ACC112 (cell line): ENCODE data around the gene LIN37.

Source experiments
- H2AFZ ChIP-seq: fragments of 200-600 bp; sonication (generic); one replicate; pipeline ENCODE4 v1.6.0; 2017; ENCODE audit warnings: antibody characterized with exemption, low read length; ENCODE audit not compliant: unreplicated experiment
- H3K27ac ChIP-seq: fragments of 200-600 bp; sonication (generic); 2 replicates; pipeline ENCODE4 v1.5.1; 2014; ENCODE audit warnings: low read depth, mild to moderate bottlenecking, antibody characterized with exemption, low read length, moderate library complexity
- H3K27me3 ChIP-seq: fragments of 200-600 bp; sonication (generic); 2 replicates; pipeline ENCODE4 v1.6.1; 2014; ENCODE audit warnings: mild to moderate bottlenecking, antibody characterized with exemption, low read length, moderate library complexity, mixed read lengths; ENCODE audit not compliant: insufficient read depth
- H3K36me3 ChIP-seq: fragments of 200-600 bp; sonication (generic); 2 replicates; pipeline ENCODE4 v1.6.1; 2016; ENCODE audit warnings: mild to moderate bottlenecking, antibody characterized with exemption, low read length, moderate library complexity, mixed read lengths; ENCODE audit not compliant: insufficient read depth
- H3K4me1 ChIP-seq: fragments of 200-600 bp; sonication (generic); one replicate; pipeline ENCODE4 v1.6.1; 2016; ENCODE audit warnings: low read length, mixed read lengths; ENCODE audit not compliant: insufficient read depth, unreplicated experiment, control insufficient read depth
- H3K4me3 ChIP-seq: fragments of 200-600 bp; sonication (generic); 2 replicates; pipeline ENCODE4 v1.5.1; 2014; ENCODE audit warnings: mild to moderate bottlenecking, low read depth, low read length
- H3K79me2 ChIP-seq: fragments of 200-600 bp; sonication (generic); one replicate; pipeline ENCODE4 v1.6.0; 2016; ENCODE audit warnings: low read length; ENCODE audit not compliant: control insufficient read depth, unreplicated experiment, insufficient read depth

Gene LIN37, protein sequence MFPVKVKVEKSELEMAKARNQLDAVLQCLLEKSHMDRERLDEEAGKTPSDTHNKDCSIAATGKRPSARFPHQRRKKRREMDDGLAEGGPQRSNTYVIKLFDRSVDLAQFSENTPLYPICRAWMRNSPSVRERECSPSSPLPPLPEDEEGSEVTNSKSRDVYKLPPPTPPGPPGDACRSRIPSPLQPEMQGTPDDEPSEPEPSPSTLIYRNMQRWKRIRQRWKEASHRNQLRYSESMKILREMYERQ

DNA sequence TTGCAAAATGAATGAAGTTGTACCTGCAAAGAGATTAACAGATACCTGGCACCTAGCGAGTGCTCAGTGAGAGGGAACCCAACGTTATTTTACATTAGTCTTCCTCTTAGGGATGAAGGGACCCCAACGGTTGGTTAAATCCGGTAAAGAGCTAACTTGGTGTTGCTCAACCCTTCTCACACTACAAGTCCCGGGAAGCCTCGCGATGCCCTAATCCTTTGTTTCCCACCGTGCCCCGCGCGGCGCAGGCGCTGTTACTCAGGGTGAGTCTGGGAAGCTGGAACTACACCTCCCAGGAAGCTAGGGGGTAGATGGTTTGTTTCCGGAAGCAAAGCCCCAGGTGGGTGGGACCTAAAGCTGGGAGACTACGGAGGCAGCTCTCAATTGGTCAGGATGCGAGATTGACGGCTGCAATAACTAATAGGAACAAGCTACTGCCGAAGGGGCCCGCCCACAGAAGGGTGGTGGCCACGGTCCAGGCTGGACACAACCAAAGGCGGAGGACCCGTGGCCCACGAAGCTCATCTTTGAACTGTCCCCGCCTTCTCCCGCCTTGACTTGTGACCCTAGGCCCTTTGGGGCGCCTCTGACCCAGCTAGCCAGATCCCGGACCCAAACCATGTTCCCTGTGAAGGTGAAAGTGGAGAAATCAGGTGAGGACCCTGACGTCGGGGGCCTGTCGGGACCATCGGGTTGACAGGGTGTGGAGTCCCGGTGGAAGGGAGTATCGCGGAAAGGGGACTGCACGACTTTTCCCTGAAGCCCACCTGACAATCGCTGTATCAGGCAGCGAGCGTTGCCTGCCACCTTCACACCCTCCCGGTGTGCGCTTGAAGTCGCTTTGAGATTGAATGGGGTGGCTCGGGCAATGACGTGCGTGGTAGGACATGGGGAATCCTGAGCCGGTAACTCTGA, at the start of gene LIN37:
TSS of gene LIN37 (plus strand) at position 471 of the 915 bp plus-strand sequence. CDS start at position 620, 149 bp downstream.
- Histone ChIP-seq H3K4me1 (peaks cover 10% of the 10 kb centered on the region), H3K27me3 (no peaks in the 10 kb centered on the region), H2AFZ (peak within 1 kb of the TSS; percentile 88), H3K36me3 (no peaks in the 10 kb centered on the region), H3K27ac (no peak within 1 kb of the TSS), H3K79me2 (peaks cover 18% of the 10 kb centered on the region), H3K4me3 (peak within 1 kb of the TSS; percentile 91)

DNA sequence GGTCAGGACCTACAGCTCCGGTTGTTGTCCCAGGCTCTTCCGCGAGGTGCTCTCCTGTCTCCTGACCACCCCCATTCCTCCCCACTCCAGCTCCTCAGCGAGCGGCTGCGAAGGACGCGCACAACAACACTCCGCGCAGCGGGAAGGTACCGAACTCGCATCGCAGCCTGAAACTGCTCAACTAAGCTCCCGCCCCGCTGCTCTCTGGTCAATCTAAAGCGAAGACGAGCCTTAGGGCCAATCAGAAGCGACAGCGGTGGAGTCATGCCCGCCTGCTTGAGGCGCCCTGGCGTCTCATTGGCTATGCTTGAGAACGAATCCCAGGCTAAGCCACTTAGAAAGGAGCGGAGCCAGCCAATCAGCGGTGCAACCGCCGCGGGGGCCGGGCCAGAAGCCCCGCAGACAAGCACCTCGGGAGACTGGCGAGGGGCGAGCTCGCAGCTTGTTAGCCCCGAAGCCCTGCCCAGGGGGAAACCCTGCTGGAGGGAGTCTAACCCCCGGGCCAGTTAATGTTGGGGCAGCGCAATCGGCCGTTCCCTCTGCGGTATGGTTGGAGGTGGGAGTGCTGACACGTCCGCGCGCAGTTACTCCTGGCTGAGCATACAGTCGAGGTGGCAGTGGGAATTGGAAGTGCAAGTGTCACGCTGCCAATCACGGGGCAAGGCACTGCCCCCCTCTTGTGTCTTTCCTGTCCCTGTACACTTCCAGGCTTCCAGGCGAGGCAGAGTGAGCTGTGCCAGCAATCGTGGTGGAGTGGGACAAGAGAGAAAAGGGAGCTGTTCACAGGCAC, 46.0 kb upstream of the LIN37 start:
- Histone ChIP-seq H2AFZ (peak overlapping the region; percentile 91), H3K27ac (no peak overlapping the region)

DNA sequence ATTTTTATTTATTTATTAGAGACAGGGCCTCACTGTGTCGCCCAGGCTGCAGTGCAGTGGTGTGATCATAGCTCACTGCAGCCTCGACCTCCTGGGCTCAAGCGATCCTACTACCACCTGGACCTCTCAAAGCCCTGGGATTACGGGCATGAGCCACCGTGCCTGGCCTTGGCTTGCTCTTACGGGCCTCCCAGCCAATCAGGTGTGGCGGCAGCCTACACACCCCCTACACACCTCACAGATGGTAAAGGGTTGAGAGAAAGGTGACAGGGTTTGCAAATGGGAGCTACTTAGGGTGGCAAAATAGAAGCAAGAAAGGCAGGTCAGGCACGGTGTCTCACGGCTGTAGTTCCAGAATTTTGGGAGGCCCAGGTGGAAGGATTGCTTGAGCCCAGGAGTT, 45.0 kb upstream of the LIN37 start:
- no peak overlapping the region for H3K4me3 ChIP-seq

More for the DNA sequence above, 46.0 kb upstream of the LIN37 start:
- Histone ChIP-seq H3K4me1 (no peaks in the 10 kb centered on the region), H3K4me3 (peak overlapping the region; percentile 74), H3K27me3 (no peaks in the 10 kb centered on the region), H3K79me2 (no peaks in the 10 kb centered on the region), H3K36me3 (no peaks in the 10 kb centered on the region)

DNA sequence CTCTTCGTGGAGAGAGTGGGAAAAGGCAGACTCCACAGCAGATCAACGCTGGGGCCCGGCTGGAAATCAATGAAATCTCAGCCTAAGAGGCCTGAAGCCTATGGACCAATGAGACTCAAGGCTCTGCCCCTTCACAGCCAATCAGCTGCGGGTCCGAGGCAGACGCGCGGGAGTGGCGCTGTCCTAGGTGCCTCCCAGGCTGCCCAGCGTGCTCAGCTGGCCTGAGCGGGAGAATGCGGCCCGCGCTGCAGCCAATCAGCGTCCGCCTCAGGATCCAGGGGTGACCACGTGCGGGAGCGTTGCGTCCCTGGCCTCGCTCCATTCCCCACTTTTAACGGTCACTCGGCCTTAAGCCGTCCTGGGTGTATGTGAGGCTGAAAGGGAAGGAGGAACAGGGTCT, 44.2 kb upstream of the LIN37 start, which contains the start of gene ZBTB32:
TSS of gene ZBTB32 (plus strand) at position 341 of the 400 bp plus-strand sequence. CDS start 10,069 bp downstream, outside the sequence.
- Histone ChIP-seq H3K4me3 (no peak within 1 kb of the TSS), H3K27ac (no peak within 1 kb of the TSS), H3K27me3 (no peaks in the 10 kb centered on the region), H2AFZ (no peak within 1 kb of the TSS), H3K4me1 (no peaks in the 10 kb centered on the region), H3K79me2 (no peaks in the 10 kb centered on the region), H3K36me3 (no peaks in the 10 kb centered on the region)

More for the DNA sequence above, 45.0 kb upstream of the LIN37 start:
- H3K27me3 ChIP-seq: no peaks in the 10 kb centered on the region
- no peak overlapping the region for H3K27ac ChIP-seq
- H3K4me1 ChIP-seq: no peaks in the 10 kb centered on the region
- H3K36me3 ChIP-seq: no peaks in the 10 kb centered on the region
- H2AFZ ChIP-seq: no peak overlapping the region
- H3K79me2 ChIP-seq: no peaks in the 10 kb centered on the region

DNA sequence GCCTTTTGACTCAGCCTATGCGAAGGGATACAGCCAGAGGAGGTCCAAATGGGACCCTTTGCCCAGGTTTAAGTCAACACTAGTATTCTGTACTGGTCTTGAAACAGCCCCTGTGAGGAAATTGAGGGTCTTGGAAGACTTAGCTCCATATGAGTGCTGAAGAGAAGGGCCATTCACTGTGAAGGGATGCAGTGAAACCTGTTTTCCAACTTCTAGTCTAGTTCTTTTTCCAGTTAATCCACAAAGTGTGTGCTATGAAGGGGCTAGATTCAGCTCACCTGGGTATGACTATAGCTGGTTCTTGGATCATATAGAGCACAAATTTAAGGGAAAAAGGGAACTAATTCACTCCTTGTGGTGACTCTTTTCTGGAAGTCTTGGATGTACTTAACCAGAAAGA, 40.0 kb upstream of the LIN37 start:
- Histone ChIP-seq H3K27me3 (no peaks in the 10 kb centered on the region), H3K4me3 (no peak overlapping the region)

DNA sequence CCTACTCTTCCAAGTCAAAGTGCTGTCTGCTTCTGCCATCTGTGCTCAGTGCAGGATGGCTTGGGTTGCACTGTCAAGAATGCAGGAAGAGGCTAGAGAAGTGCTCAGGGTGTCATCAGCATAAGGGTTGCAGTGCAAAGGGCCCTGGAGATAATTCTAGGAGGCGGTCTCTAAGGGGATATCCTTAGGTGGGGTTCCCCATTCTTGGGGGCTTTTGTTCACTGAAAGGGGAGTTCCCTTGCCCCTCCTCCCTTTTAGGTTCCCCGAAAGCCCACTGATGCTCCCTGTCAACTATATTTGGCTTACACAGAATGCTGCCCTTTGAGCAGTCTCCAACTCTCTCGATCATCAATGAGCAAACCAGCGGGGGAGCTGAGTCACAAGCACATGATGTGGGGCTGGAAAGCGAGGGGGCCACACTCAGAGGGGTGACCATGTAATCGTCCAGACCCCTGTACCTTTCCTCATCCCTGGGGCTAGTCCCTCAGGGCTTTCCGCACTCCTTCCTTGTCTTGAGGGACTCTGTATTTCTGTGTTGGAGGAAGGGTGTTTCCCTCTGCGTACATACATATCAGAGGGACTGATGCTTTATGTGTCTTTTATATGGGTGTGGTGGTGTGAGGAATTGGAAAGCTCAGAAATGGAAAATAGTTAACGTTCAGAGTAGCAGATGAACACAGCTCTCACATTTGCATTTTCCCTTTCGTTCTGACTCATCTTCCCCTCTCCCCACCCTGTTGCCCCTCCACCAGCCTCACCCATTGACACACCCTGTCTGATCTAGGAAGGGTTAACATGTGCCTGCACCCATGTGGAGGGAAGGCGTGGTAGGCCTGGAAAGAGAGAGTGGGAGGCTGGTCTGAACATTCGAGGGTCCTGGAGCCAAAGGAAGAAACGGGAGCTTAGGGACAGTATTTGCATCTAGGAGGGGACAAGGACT, 37.3 kb upstream of the LIN37 start:
- H2AFZ ChIP-seq: no peak overlapping the region

More for the DNA sequence above, 40.0 kb upstream of the LIN37 start:
- H3K36me3 ChIP-seq: no peaks in the 10 kb centered on the region
- H3K27ac ChIP-seq: no peak overlapping the region
- H3K4me1 ChIP-seq: peaks cover 5% of the 10 kb centered on the region
- no peaks in the 10 kb centered on the region for H3K79me2 ChIP-seq
- H2AFZ ChIP-seq: no peak overlapping the region

DNA sequence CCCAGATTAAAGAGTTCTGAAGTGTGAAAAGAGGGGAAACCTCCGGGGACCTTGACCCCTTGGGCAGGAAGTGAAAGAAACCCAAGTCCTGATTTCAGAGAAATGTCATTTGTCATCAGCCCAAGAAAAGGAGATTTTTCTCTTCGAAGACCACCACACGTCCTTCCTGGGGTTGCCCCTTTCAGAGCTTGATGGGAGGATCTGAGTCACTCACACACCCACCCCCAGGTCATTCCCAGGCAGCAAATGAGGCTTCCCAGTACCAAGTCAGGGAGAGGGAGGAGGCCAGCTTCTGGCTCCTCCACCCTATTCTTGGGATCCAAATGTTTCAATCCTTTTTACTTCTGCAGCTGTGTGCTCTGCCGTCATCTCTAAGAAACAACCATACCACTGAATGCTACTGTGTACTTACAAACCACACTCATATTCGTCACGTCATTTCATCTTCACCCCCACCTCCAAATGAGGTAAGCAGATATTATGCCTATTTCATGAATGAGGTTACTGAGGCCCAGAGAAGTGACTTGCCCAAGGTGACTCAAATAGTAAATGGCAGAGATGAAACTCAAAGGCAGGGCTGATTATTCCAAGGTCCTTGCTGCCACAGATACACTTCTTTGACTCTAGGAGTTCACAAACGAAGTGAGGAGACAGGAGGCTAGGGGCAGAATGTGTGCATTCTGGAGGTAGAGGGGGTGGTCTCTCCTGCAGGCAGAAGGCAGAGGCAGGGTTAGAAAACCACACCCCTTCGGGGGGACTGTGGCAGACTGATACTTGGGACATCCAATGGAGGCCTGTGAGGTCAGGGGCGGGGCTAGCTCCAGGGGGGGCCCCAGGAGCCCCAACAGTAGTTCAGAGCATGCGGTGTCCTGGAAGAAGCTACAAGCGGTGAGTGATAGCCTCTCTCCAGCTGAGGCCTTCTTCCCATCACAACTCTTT, 35.5 kb upstream of the LIN37 start:
- H2AFZ ChIP-seq: no peak overlapping the region
- no peaks in the 10 kb centered on the region for H3K36me3 ChIP-seq
- no peak overlapping the region for H3K4me3 ChIP-seq
- no peaks in the 10 kb centered on the region for H3K79me2 ChIP-seq
- no peak overlapping the region for H3K27ac ChIP-seq
- no peaks in the 10 kb centered on the region for H3K27me3 ChIP-seq
- H3K4me1 ChIP-seq: peaks cover 9% of the 10 kb centered on the region

More for the DNA sequence above, 37.3 kb upstream of the LIN37 start:
- H3K4me1 ChIP-seq: peaks cover 9% of the 10 kb centered on the region
- H3K36me3 ChIP-seq: no peaks in the 10 kb centered on the region
- H3K4me3 ChIP-seq: no peak overlapping the region
- 0 out of 2 replicates have a peak overlapping the region, but pooled peaks have one; percentile 48 for H3K27ac ChIP-seq
- no peaks in the 10 kb centered on the region for H3K79me2 ChIP-seq
- no peaks in the 10 kb centered on the region for H3K27me3 ChIP-seq

DNA sequence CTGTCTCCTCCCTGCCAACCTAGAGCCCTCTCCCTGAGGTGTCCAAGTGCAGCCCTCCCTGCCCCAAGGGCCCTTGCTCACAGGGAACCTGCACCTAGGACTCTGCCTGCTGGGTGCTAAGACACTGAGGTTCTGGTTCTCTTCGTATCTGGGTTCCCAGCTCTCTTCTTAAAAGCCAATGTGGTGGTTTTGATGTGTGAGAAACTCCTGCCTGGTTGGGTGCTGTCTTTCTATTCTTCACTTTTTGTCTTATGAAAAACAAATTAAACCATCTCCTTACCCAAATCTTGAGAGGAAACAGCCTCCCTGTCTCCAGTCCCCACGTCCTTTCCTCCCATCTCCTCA, 34.9 kb upstream of the LIN37 start:
- Histone ChIP-seq H3K4me3 (no peak overlapping the region), H3K27ac (no peak overlapping the region), H3K36me3 (no peaks in the 10 kb centered on the region), H3K27me3 (no peaks in the 10 kb centered on the region), H3K4me1 (peaks cover 9% of the 10 kb centered on the region), H3K79me2 (peaks cover 6% of the 10 kb centered on the region), H2AFZ (no peak overlapping the region)

DNA sequence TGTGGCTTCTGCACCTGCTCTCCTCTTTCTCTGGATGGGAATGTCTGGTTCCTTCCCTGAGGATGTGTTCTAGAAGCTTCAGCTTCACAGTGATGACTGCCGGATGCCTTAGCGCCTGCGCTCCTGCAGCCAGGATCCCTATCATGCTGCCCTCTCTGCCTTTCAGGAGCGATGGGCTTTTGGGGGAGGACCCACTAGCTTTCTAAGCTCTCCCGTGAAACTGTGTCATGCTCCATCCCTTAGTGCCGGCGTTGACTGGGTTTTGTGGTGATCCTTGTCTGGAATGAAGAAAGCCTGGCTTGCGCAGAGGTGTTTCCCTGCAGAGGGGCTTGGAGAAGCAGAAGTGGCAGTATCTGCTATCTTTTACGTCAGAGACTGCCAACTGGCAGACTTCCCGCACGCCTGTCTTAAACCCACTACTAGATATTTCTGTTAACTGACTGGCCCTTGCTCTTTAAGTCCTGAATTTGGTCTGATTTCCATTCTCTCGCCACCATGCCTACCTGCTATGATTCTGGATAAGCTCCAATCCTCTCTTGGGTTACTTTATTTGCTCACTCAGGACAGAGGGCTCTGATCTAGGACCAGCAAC, 34.4 kb upstream of the LIN37 start:
- no peak overlapping the region for H3K4me3 ChIP-seq
- no peaks in the 10 kb centered on the region for H3K27me3 ChIP-seq
- no peaks in the 10 kb centered on the region for H3K36me3 ChIP-seq
- H3K4me1 ChIP-seq: peaks cover 9% of the 10 kb centered on the region
- H2AFZ ChIP-seq: no peak overlapping the region
- no peak overlapping the region for H3K27ac ChIP-seq
- H3K79me2 ChIP-seq: peaks cover 11% of the 10 kb centered on the region
